Activated CD4-positive, alpha-beta T cell treated with anti-CD3 and anti-CD28 coated beads, Interleukin-2, amount 50 U/mL, for 4 hours (primary cell): ENCODE data around the gene CFAP73.
"Not testable (repeated sequence)": the region's sequence is repeated elsewhere in the genome, so short reads cannot be mapped to it uniquely, and the experiment has no call there.

Source experiments
- DNase-seq, 2 experiments: peaks; one replicate each; pipeline ENCODE4 v3.0.0-alpha.2; 2020

The CFAP73 gene

GRCh38 chr12:113149361-113150150, at the start of gene CFAP73:
TSS of gene CFAP73 (plus strand) at chr12:113149724. CDS start at chr12:113149858, 134 bp downstream.
- DNase-seq: no peak

GRCh38 chr12:113099764-113100163, 49.8 kb upstream of the CFAP73 start:
- DNase-seq: no peak

GRCh38 chr12:113101751-113102150, 47.8 kb upstream of the CFAP73 start:
- DNase-seq: no peak

- no peak for DNase-seq
Observed at GRCh38 chr12:113102811-113103210, 46.7 kb upstream of the CFAP73 start.

GRCh38 chr12:113103756-113104450, 45.6 kb upstream of the CFAP73 start:
- peak; percentile 51 to 54 for DNase-seq

- DNase-seq: no peak
Observed at GRCh38 chr12:113104953-113105510, 44.5 kb upstream of the CFAP73 start.

GRCh38 chr12:113105606-113106271, 43.8 kb upstream of the CFAP73 start:
- DNase-seq: no peak

GRCh38 chr12:113106361-113106760, 43.2 kb upstream of the CFAP73 start:
- no peak for DNase-seq

GRCh38 chr12:113108308-113108707, 41.2 kb upstream of the CFAP73 start:
- DNase-seq: no peak

- no peak for DNase-seq
Observed at GRCh38 chr12:113109360-113109759, 40.2 kb upstream of the CFAP73 start.

- DNase-seq: no peak
Observed at GRCh38 chr12:113109872-113110599, 39.5 kb upstream of the CFAP73 start.

- no peak for DNase-seq
Observed at GRCh38 chr12:113111247-113111646, 38.3 kb upstream of the CFAP73 start.

GRCh38 chr12:113112043-113112899, 37.3 kb upstream of the CFAP73 start:
- DNase-seq: no peak

- DNase-seq: no peak
Observed at GRCh38 chr12:113113397-113113796, 36.1 kb upstream of the CFAP73 start.

GRCh38 chr12:113114447-113115178, 34.9 kb upstream of the CFAP73 start:
- DNase-seq: no peak

GRCh38 chr12:113115455-113116126, 33.9 kb upstream of the CFAP73 start:
- DNase-seq: no peak

- DNase-seq: no peak
Observed at GRCh38 chr12:113116875-113117274, 32.6 kb upstream of the CFAP73 start.

GRCh38 chr12:113117684-113118083, 31.8 kb upstream of the CFAP73 start:
- not testable (repeated sequence) for DNase-seq

GRCh38 chr12:113118142-113118541, 31.4 kb upstream of the CFAP73 start:
- no peak for DNase-seq

GRCh38 chr12:113119980-113120669, 29.4 kb upstream of the CFAP73 start:
- no peak for DNase-seq
